Measurements from ENCODE around the gene MICAL3. TPM values are rescaled to one million over a fixed set of nuclear protein-coding genes. Genes with fewer than 3 reads are reported as not detected.

Gene MICAL3
- total RNA-seq, 1 donor from 2014 or later = 31.2 TPM

DNA sequence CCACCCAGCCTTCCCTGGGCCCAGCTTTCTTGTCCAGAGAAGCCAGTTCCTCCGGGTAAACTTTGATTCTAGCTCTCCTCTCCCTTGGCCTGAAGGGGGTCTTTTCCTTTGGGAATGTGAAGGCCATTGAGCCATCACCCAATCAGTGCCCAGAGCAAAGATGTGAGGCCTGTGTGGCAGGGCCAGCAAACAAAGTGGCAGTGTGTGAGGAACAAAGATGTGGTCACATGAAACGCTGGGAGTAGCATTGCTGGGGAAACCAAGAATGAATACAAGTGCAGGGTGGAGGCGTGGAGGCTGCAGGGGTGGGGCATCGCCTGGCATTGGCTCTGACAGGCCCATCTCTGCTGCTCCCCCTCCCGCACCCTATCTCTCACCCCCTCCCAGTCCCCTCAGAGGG is 158.2 kb downstream of the MICAL3 start:
- Histone ChIP-seq H3K4me3 (no peak overlapping the region), H3K36me3 (peaks cover 46% of the 10 kb centered on the region), H3K27me3 (no peaks in the 10 kb centered on the region), H3K27ac (no peak overlapping the region), H3K9me3 (no peaks in the 10 kb centered on the region), H3K4me1 (no peaks in the 10 kb centered on the region)
- intact Hi-C loops (cut with DNase I) = no loop called here
- no peak for ATAC-seq
- no peak for DNase-seq
- TF ChIP-seq, protein P1, sequence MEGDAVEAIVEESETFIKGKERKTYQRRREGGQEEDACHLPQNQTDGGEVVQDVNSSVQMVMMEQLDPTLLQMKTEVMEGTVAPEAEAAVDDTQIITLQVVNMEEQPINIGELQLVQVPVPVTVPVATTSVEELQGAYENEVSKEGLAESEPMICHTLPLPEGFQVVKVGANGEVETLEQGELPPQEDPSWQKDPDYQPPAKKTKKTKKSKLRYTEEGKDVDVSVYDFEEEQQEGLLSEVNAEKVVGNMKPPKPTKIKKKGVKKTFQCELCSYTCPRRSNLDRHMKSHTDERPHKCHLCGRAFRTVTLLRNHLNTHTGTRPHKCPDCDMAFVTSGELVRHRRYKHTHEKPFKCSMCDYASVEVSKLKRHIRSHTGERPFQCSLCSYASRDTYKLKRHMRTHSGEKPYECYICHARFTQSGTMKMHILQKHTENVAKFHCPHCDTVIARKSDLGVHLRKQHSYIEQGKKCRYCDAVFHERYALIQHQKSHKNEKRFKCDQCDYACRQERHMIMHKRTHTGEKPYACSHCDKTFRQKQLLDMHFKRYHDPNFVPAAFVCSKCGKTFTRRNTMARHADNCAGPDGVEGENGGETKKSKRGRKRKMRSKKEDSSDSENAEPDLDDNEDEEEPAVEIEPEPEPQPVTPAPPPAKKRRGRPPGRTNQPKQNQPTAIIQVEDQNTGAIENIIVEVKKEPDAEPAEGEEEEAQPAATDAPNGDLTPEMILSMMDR (IDR thresholded peaks at IDR 0.05) = no peak

DNA sequence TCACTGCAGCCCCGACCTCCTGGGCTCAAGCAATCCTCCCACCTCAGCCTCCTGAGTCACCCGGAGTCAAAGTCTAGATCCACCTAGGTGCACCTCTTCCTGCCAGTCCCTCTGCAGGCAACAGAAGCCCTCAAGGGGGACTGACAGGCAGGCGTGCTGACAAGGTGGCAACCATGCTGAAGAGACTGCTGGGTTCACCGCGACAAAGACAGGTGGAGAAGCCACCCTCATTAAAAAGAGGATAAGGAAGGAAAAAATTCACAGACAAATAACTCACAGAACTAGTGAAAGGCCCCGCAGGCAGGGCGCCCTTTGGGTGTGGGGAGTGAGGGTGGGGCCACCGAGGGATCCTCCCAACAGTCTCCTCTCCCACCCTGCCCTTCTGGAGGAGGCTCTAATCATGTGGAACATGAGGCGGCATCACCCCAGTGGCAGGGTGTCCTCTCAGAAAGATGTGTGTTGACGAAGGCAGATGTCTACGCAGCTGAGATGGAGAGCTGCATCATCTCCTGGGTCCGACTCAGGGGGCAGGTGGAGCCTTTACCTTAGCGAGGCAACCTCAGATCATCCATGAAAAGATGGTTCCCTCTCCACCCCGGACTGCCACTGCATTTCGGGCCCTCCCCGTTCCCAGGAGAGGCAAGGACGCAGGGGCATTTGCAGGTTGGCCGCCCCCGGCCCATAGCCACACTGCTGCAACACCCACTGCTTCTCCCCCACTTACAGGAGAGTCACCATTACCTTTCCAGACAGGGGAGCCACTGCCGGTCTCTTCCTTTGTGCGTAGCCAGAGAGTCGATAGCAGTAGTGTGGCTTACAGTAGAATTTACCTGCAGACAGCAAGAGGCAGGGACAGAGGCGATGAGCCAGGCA is 158.9 kb downstream of the MICAL3 start:
- intact Hi-C loops (cut with DNase I) = no loop called here
- DNase-seq = no peak
- Histone ChIP-seq H3K27me3 (no peaks in the 10 kb centered on the region), H3K9me3 (no peaks in the 10 kb centered on the region), H3K27ac (no peak overlapping the region), H3K4me3 (no peak overlapping the region), H3K4me1 (no peaks in the 10 kb centered on the region), H3K36me3 (peaks cover 44% of the 10 kb centered on the region)
- ATAC-seq = no peak
- TF ChIP-seq, protein P1 (IDR thresholded peaks at IDR 0.05) = no peak

DNA sequence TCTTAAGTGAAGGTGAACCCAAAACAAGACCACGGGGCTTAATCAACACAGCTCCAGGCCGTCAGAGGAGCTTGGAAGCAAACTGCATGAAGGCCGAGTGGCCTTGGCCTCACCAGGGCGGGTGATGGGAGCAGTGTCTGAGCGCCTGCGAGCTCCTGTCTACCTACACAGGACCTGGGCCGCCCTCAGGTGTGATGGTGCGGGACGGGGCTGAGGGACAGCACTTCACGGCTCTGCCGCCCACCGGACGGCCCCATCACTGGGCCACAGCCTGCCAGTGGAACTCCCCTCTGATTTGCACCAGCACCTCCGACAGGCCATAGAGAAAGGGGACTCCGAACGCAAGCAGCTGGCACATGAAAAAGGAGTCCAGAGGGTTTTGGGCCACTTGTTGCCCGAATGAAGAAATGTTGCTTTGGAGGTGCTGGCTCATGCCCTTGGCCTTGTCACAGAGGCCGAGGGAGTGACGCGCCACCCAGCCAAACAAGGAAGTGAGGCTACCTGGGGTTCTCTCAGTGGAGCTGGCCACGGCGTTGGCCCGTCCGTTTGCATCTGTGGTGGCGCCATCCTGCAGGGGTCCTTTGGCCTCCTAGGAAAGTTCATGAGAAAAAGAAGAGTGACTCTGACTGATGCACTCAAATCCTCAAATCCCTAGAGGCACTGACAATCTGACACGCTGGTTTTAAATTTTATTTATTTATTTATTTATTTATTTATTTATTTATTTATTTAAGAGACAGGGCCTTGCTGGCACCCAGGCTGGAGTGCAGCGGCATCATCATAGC is 159.8 kb downstream of the MICAL3 start:
- TF ChIP-seq, protein P1 (IDR thresholded peaks at IDR 0.05) = no peak
- no peak for DNase-seq
- H3K27me3 ChIP-seq = no peaks in the 10 kb centered on the region
- no peaks in the 10 kb centered on the region for H3K4me1 ChIP-seq
- no peaks in the 10 kb centered on the region for H3K9me3 ChIP-seq
- H3K27ac ChIP-seq = no peak overlapping the region
- no peak overlapping the region for H3K4me3 ChIP-seq
- peaks cover 38% of the 10 kb centered on the region for H3K36me3 ChIP-seq
- intact Hi-C loops (cut with DNase I) = no loop called here
- no peak for ATAC-seq

DNA sequence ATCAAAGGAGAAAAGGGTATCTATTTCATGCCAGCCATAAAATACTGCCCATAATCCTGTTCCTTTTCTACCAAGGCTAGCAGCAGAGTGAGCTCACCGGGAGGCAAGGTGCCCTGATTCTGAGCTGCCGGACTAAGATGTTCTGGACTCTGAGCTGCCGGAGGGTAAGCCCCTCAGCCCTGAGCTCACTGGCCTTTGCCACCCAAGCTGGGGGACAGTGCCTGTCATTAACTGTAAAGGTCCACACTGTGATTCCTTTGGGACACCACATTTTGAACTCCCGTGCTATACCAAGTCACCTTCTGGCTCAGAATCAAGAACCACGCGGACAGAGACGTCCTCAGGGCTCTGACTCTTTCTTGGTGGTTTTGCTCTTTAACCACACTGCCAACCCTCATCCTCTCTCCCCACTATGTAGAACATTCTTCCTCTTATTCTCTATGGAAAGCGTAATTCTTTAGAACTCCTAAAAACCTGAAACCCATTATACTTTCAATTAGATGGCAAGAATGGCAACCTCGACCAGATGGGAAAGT is 161.6 kb downstream of the MICAL3 start:
- Histone ChIP-seq H3K9me3 (no peaks in the 10 kb centered on the region), H3K36me3 (peaks cover 31% of the 10 kb centered on the region), H3K27ac (no peak overlapping the region), H3K27me3 (no peaks in the 10 kb centered on the region), H3K4me1 (no peaks in the 10 kb centered on the region), H3K4me3 (no peak overlapping the region)
- no peak for DNase-seq
- ATAC-seq = no peak
- intact Hi-C loops (cut with DNase I) = no loop called here
- TF ChIP-seq, protein P1 (IDR thresholded peaks at IDR 0.05) = no peak

DNA sequence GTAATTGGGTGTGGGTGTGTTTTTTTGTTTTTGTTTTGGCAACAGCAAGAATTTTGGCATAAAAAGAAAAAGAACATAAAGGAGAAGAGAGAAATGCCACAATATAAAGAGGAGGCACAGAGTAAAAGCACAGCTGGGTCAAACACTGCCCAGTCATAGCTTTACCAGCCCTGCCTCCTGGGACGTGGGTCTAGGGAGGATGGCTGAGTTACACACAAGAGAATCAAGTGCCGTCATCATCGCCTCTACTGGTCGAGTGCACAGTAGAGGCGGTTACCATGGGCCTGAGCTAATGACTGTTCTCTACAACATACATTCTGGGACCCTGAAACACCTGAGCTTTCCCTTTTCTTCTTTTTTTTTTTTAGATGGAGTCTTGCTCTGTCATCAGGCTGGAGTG is 162.5 kb downstream of the MICAL3 start:
- H3K4me1 ChIP-seq = no peaks in the 10 kb centered on the region
- intact Hi-C loops (cut with DNase I) = no loop called here

More for the DNA sequence above, 162.5 kb downstream of the MICAL3 start:
- Histone ChIP-seq H3K27me3 (no peaks in the 10 kb centered on the region), H3K27ac (no peak overlapping the region), H3K4me3 (no peak overlapping the region), H3K36me3 (peaks cover 31% of the 10 kb centered on the region), H3K9me3 (no peaks in the 10 kb centered on the region)
- TF ChIP-seq, protein P1 (IDR thresholded peaks at IDR 0.05) = no peak
- DNase-seq (no peak), ATAC-seq (no peak)

Measured in upper lobe of right lung (tissue), 1 donor.